Endothelial cell of umbilical vein (primary cell): ENCODE results near the gene TULP4. TPM values are rescaled to one million over a fixed set of nuclear protein-coding genes. Genes with fewer than 3 reads are reported as not detected.
"Not testable (repeated sequence)": the region's sequence is repeated elsewhere in the genome, so short reads cannot be mapped to it uniquely, and the experiment has no call there.

Experiments used
- BruUV-seq: library from RNA; stranded (reverse); fragments of 400-500 nt; replicated peaks from 2 replicates; lab custom pipeline; 2021; lab: Mats Ljungman, UMichigan
- CTCF ChIA-PET: fragments of 300-600, 350-600 bp; sonication (Branson Sonifier 250); formaldehyde crosslinking; loops from one replicate; lab custom pipeline; 2021; ENCODE audit warnings: antibody characterized with exemption, inconsistent platforms; lab: Charles Lee
- POLR2A ChIA-PET: fragments of 300-600, 350-600 bp; sonication (Branson Sonifier 250); formaldehyde crosslinking; loops from one replicate; lab custom pipeline; 2021; ENCODE audit warnings: antibody characterized with exemption, inconsistent platforms; lab: Charles Lee
- DNase-seq: peaks from one replicate; pipeline ENCODE4 v3.0.0-alpha.2; 2011; ENCODE audit warnings: low read depth, low spot score
- FAIRE-seq: peaks from 2 replicates; lab custom pipeline; 2011; peaks lifted over from hg19 to GRCh38; lab: Jason Lieb, UNC
- H2AFZ ChIP-seq: 2 replicates; pipeline ENCODE4 v1.6.0; 2012; ENCODE audit warnings: low read depth, low read length, control low read depth, inconsistent platforms
- H3K27ac ChIP-seq: 2 replicates; pipeline ENCODE4 v1.5.1; 2011; ENCODE audit warnings: low read depth, mild to moderate bottlenecking, control low read depth, low read length, moderate library complexity; ENCODE audit not compliant: insufficient read depth
- H3K27me3 ChIP-seq, 2 experiments: 2 replicates each; pipeline versions ENCODE4 v1.6.0 to v1.6.1; 2011; ENCODE audit warnings: low read length in 2 of 2, mixed read lengths in 1 of 2; ENCODE audit not compliant: control insufficient read depth in 2 of 2, insufficient read depth in 2 of 2
- H3K36me3 ChIP-seq, 2 experiments: 2 replicates in 1 of 2; 3 replicates in 1 of 2; pipeline ENCODE4 v1.5.1; 2011; ENCODE audit warnings: low read length in 2 of 2, mild to moderate bottlenecking in 1 of 2, moderate library complexity in 1 of 2; ENCODE audit not compliant: control insufficient read depth in 2 of 2, insufficient read depth in 2 of 2; ENCODE audit errors: extremely low read depth in 1 of 2
- H3K4me1 ChIP-seq: 3 replicates; pipeline ENCODE4 v1.5.1; 2011; ENCODE audit warnings: mild to moderate bottlenecking, low read length; ENCODE audit not compliant: control insufficient read depth, insufficient read depth; ENCODE audit errors: extremely low read depth
- H3K4me2 ChIP-seq: 2 replicates; pipeline ENCODE4 v1.6.1; 2011; ENCODE audit warnings: low read length, control low read depth, mixed read lengths; ENCODE audit not compliant: insufficient read depth
- H3K4me3 ChIP-seq, 3 experiments: fragments of 200-600 bp in 1 of 3; sonication (generic), shearing (Covaris generic) in 1 of 3; replicated peaks in 1 of 3; 2 replicates each; pipeline ENCODE4 v1.5.1; 2011 to 2016; ENCODE audit warnings: control low read depth in 3 of 3, low read length in 3 of 3, mild to moderate bottlenecking in 2 of 3, inconsistent platforms in 1 of 3, low read depth in 1 of 3, moderate library complexity in 1 of 3; ENCODE audit not compliant: insufficient read depth in 1 of 3
- H3K79me2 ChIP-seq: 2 replicates; pipeline ENCODE4 v1.6.0; 2012; ENCODE audit warnings: low read length, inconsistent platforms; ENCODE audit not compliant: control insufficient read depth, insufficient read depth
- H3K9ac ChIP-seq: replicated peaks from 2 replicates; pipeline ENCODE3; 2011; ENCODE audit warnings: low read length, control low read depth; ENCODE audit not compliant: insufficient read depth; ENCODE audit errors: extremely low read depth
- H3K9me1 ChIP-seq: replicated peaks from 3 replicates; pipeline ENCODE4 v1.6.0; 2011; ENCODE audit warnings: mild to moderate bottlenecking, low read length; ENCODE audit not compliant: control insufficient read depth, insufficient read depth; ENCODE audit errors: extremely low read depth
- H3K9me3 ChIP-seq: replicated peaks from 2 replicates; pipeline ENCODE4 v1.5.1; 2012; ENCODE audit warnings: low read length, inconsistent platforms; ENCODE audit not compliant: control insufficient read depth, insufficient read depth
- H4K20me1 ChIP-seq: replicated peaks from 2 replicates; pipeline ENCODE3; 2011; ENCODE audit warnings: mild to moderate bottlenecking, low read length; ENCODE audit not compliant: control insufficient read depth, insufficient read depth; ENCODE audit errors: extremely low read depth
- CTCF ChIP-seq, 2 donors: IDR thresholded peaks; 1 replicate in 1 of 2; 2 replicates in 1 of 2; pipeline ENCODE4 v1.5.1; 2011; ENCODE audit warnings: low read length in 2 of 2, mild to moderate bottlenecking in 2 of 2, moderate library complexity in 2 of 2, control low read depth in 1 of 2, inconsistent platforms in 1 of 2, low read depth in 1 of 2; ENCODE audit not compliant: insufficient read depth in 1 of 2; ENCODE audit errors: extremely low read depth in 1 of 2
- JUN ChIP-seq: IDR thresholded peaks from 2 replicates; pipeline ENCODE4 v1.6.1; 2011; ENCODE audit warnings: borderline replicate concordance, low read depth; ENCODE audit not compliant: insufficient read length, insufficient read depth
- dilution Hi-C: fragments of 300-500 bp; cut with MboI; formaldehyde crosslinking; loops from one replicate; pipeline ENCODE4 v1.15.0; 2019; ENCODE audit warnings: low sequenced_read_pairs; ENCODE audit not compliant: extremely low pct_ligation_motif_present
- intact Hi-C: fragments of 100-400 bp; cut with micrococcal nuclease; formaldehyde crosslinking; loops from one replicate; pipeline ENCODE4 v1.10.0; 2022
- polyA plus RNA-seq, 4 experiments: library from polyadenylated mRNA; depleted of rRNA in 3 of 4; stranded (reverse) in 3 of 4; unstranded in 1 of 4; fragments of >200 nt; gene quantifications; 2 replicates each; pipeline versions ENCODE4 v1.2.1 to v1.2.3, GENCODE V29; 2011 to 2012; ENCODE audit warnings: missing spikeins in 1 of 4
- total RNA-seq: library from RNA; stranded (reverse); gene quantifications from 2 replicates; pipeline ENCODE4 v1.2.3, GENCODE V29; 2021

Gene TULP4
- total and polyA plus RNA-seq, 2 donors (not counting 3 experiments of a cell fraction or from before 2014, with no cell fraction given) = 10.8 to 55.1 TPM

- Histone ChIP-seq H2AFZ (no peak overlapping the region), H3K9me1 (no peaks in the 10 kb centered on the region), H3K79me2 (peaks cover 6% of the 10 kb centered on the region), H3K9me3 (peaks cover 2% of the 10 kb centered on the region), H3K27ac (no peak overlapping the region), H4K20me1 (no peaks in the 10 kb centered on the region), H3K4me1 (no peaks in the 10 kb centered on the region), H3K4me2 (no peak overlapping the region), H3K4me3 (no peak overlapping the region), H3K27me3 (no peaks in the 10 kb centered on the region), H3K9ac (no peak overlapping the region), H3K36me3 (no peaks in the 10 kb centered on the region)
- intact Hi-C loops = no loop called here
- POLR2A ChIA-PET = no interaction called here
- CTCF ChIA-PET = no interaction called here
- no TSS peak for BruUV-seq
- DNase-seq (no peak), FAIRE-seq (no peak)
- dilution Hi-C loops = no loop called here
- no peak for TF ChIP-seq JUN
- no peak for TF ChIP-seq CTCF (IDR thresholded peaks at IDR 0.05; ENCODE audit: extremely low read depth in 1 of 2, insufficient read depth in 1 of 2, low read depth in 1 of 2, low read length in 2 of 2)
Measured at GRCh38 chr6:158293122-158293521, 19.1 kb upstream of the TULP4 start.

- H4K20me1 ChIP-seq, H3K9me1 ChIP-seq, BruUV-seq, H3K27me3 ChIP-seq, POLR2A ChIA-PET, H3K9me3 ChIP-seq, DNase-seq, H3K36me3 ChIP-seq, H3K9ac ChIP-seq, H3K27ac ChIP-seq, dilution Hi-C loops, H2AFZ ChIP-seq, H3K4me2 ChIP-seq, intact Hi-C loops, H3K79me2 ChIP-seq, H3K4me1 ChIP-seq, H3K4me3 ChIP-seq, FAIRE-seq, CTCF ChIA-PET: not testable (repeated sequence)
Measured at GRCh38 chr6:158295976-158296853, 16.1 kb upstream of the TULP4 start.

- FAIRE-seq, H4K20me1 ChIP-seq, DNase-seq, H3K36me3 ChIP-seq, BruUV-seq, H3K9me3 ChIP-seq, H3K4me2 ChIP-seq, H3K9me1 ChIP-seq, H3K27me3 ChIP-seq, H3K27ac ChIP-seq, CTCF ChIA-PET, H2AFZ ChIP-seq, intact Hi-C loops, H3K4me1 ChIP-seq, dilution Hi-C loops, H3K4me3 ChIP-seq, H3K79me2 ChIP-seq, H3K9ac ChIP-seq, POLR2A ChIA-PET: not testable (repeated sequence)
Measured at GRCh38 chr6:158296854-158297324, 15.4 kb upstream of the TULP4 start.
